T1000 (cell line): Measurements from ENCODE around the gene KSR2.

Experiments used
- DNase-seq: peaks from one replicate; lab custom pipeline; 2025; ENCODE audit warnings: mixed read lengths; lab: John Stamatoyannopoulos, UW

KSR2 gene

GRCh38 chr12:117494833-117495655 is 473.7 kb downstream of the KSR2 start:
- no peak for DNase-seq

- DNase-seq = no peak
These were observed 477.1 kb downstream of the KSR2 start for GRCh38 chr12:117491711-117492110.

GRCh38 chr12:117490130-117490529 is 478.7 kb downstream of the KSR2 start:
- DNase-seq = no peak

GRCh38 chr12:117489671-117490070 is 479.1 kb downstream of the KSR2 start:
- no peak for DNase-seq

- peak; percentile 74 for DNase-seq
These were observed 481.7 kb downstream of the KSR2 start for GRCh38 chr12:117486840-117487659.

GRCh38 chr12:117485984-117486839 is 482.6 kb downstream of the KSR2 start:
- no peak for DNase-seq

GRCh38 chr12:117484901-117485300 is 483.9 kb downstream of the KSR2 start:
- DNase-seq = no peak

GRCh38 chr12:117483501-117483900 is 485.3 kb downstream of the KSR2 start:
- DNase-seq = no peak

- DNase-seq = no peak
These were observed 487.3 kb downstream of the KSR2 start for GRCh38 chr12:117481470-117481869.

- DNase-seq = no peak
These were observed 492.4 kb downstream of the KSR2 start for GRCh38 chr12:117476341-117476740.

- no peak for DNase-seq
These were observed 494.9 kb downstream of the KSR2 start for GRCh38 chr12:117473856-117474255.

- DNase-seq = no peak
These were observed 495.8 kb downstream of the KSR2 start for GRCh38 chr12:117472983-117473382.

- no peak for DNase-seq
These were observed 498.0 kb downstream of the KSR2 start for GRCh38 chr12:117470804-117471203.

- DNase-seq = no peak
These were observed 498.8 kb downstream of the KSR2 start for GRCh38 chr12:117469883-117470483.

GRCh38 chr12:117468016-117468415 is 500.8 kb downstream of the KSR2 start:
- DNase-seq = no peak

- DNase-seq = no peak
These were observed 501.2 kb downstream of the KSR2 start for GRCh38 chr12:117467588-117467987.

- DNase-seq = no peak
These were observed 502.0 kb downstream of the KSR2 start for GRCh38 chr12:117466677-117467362.

- no peak for DNase-seq
These were observed 507.1 kb downstream of the KSR2 start for GRCh38 chr12:117461732-117462131.

- no peak for DNase-seq
These were observed 509.6 kb downstream of the KSR2 start for GRCh38 chr12:117459229-117459628.

GRCh38 chr12:117457189-117457588 is 511.6 kb downstream of the KSR2 start:
- no peak for DNase-seq

- no peak for DNase-seq
These were observed 512.7 kb downstream of the KSR2 start for GRCh38 chr12:117456076-117456475.
